ENCODE results near the gene RBMXL3. TPM values are rescaled to one million over a fixed set of nuclear protein-coding genes. Genes with fewer than 3 reads are reported as not detected.

Gene RBMXL3
- total and polyA plus RNA-seq, 4 donors: not detected

DNA sequence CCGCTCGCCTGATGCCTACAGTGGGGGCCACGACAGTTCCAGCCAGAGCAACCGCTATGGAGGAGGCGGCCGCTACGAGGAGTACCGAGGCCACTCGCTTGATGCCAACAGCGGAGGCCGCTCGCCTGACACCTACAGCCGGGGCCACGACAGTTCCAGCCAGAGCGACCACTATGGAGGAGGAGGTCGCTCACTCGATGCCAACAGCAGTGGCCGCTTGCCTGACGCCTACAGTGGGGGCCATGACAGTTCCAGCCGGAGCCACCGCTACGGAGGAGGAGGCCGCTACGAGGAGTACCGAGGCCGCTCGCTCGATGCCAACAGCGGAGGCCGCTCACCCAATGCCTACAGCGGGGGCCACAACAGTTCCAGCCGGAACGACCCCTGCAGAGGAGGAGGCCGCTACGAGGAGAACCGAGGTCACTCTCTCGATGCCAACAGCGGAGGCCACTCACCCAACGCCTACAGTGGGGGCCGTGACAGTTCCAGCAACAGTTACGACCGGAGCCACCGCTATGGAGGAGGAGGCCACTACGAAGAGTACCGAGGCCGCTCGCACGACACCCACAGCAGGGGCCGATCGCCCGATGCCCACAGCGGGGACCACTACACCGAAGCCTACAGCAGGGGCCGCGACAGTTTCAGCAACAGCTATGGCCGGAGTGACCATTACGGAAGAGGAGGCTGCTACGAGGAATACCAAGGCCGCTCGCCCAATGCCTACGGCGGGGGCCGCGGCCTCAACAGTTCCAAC, 2.5 kb downstream of the RBMXL3 start:
- DNase-seq (ENCODE audit: low spot score): no peak
- Histone ChIP-seq H3K27ac (ENCODE audit: low read depth in 1 of 2, low read length in 2 of 2) (no peak overlapping the region), H3K9me3 (ENCODE audit: control insufficient read depth in 4 of 4, low read length in 3 of 4) (peaks cover 0 to 2% (median 0%) of the 10 kb centered on the region in 4 donors), H3K4me3 (ENCODE audit: low read depth in 1 of 3, low read length in 3 of 3) (no peak overlapping the region), H3K9ac (ENCODE audit: low read depth in 1 of 2, low read length in 2 of 2) (no peak overlapping the region), H3K4me1 (ENCODE audit: control insufficient read depth in 4 of 4, insufficient read depth in 4 of 4, low read length in 3 of 4) (no peaks in the 10 kb centered on the region), H3K36me3 (ENCODE audit: control insufficient read depth in 4 of 4, insufficient read depth in 3 of 4, low read depth in 1 of 4, low read length in 3 of 4) (no peaks in the 10 kb centered on the region), H3K27me3 (ENCODE audit: control insufficient read depth in 4 of 4, insufficient read depth in 4 of 4, low read length in 3 of 4) (peaks cover 0 to under 1% (median 0%) of the 10 kb centered on the region in 4 donors)
- 96% methylated on average over 64 of the region's 64 CpGs for WGBS
- TF ChIP-seq FOXA2 (IDR thresholded peaks at IDR 0.05) (no peak), RXRA (IDR thresholded peaks at IDR 0.05) (no peak), GABPA (IDR thresholded peaks at IDR 0.05 in 1 of 2, conservative IDR thresholded peaks at IDR 0.05 in 1 of 2) (no peak), SP1 (IDR thresholded peaks at IDR 0.05) (no peak), HNF4G (IDR thresholded peaks at IDR 0.05) (no peak), EGR1 (IDR thresholded peaks at IDR 0.05; ENCODE audit: low read depth in 2 of 2) (no peak), FOXA1 (IDR thresholded peaks at IDR 0.05) (no peak), NR2F2 (IDR thresholded peaks at IDR 0.05) (no peak), JUND (IDR thresholded peaks at IDR 0.05) (no peak), HNF4A (conservative IDR thresholded peaks at IDR 0.05) (no peak)
- TF ChIP-seq, protein P1, sequence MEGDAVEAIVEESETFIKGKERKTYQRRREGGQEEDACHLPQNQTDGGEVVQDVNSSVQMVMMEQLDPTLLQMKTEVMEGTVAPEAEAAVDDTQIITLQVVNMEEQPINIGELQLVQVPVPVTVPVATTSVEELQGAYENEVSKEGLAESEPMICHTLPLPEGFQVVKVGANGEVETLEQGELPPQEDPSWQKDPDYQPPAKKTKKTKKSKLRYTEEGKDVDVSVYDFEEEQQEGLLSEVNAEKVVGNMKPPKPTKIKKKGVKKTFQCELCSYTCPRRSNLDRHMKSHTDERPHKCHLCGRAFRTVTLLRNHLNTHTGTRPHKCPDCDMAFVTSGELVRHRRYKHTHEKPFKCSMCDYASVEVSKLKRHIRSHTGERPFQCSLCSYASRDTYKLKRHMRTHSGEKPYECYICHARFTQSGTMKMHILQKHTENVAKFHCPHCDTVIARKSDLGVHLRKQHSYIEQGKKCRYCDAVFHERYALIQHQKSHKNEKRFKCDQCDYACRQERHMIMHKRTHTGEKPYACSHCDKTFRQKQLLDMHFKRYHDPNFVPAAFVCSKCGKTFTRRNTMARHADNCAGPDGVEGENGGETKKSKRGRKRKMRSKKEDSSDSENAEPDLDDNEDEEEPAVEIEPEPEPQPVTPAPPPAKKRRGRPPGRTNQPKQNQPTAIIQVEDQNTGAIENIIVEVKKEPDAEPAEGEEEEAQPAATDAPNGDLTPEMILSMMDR (IDR thresholded peaks at IDR 0.05; ENCODE audit: low read depth, low read length, missing input control): no peak
- TF ChIP-seq, protein P2, sequence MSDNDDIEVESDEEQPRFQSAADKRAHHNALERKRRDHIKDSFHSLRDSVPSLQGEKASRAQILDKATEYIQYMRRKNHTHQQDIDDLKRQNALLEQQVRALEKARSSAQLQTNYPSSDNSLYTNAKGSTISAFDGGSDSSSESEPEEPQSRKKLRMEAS (IDR thresholded peaks at IDR 0.05): no peak
- TF ChIP-seq, protein P3, sequence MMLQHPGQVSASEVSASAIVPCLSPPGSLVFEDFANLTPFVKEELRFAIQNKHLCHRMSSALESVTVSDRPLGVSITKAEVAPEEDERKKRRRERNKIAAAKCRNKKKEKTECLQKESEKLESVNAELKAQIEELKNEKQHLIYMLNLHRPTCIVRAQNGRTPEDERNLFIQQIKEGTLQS (IDR thresholded peaks at IDR 0.05): no peak

DNA sequence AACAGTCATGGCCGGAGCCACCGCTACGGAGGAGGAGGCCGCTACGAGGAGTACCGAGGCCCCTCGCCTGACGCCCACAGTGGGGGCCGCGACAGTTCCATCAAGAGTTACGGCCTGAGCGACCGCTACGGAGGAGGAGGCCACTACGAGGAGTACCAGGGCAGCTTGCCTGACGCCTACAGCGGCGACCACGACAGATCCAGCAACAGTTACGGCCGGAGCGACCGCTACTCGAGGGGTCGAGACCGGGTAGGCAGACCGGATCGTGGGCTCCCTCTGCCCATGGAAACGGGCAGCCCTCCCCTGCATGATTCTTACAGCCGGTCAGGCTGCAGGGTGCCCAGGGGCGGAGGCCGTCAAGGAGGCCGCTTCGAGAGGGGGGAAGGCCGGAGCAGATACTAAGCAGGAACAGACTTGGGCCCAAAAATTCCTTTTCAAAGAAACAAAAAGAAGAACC, 3.1 kb downstream of the RBMXL3 start:
- H3K4me1 ChIP-seq (ENCODE audit: control insufficient read depth in 4 of 4, insufficient read depth in 4 of 4, low read length in 3 of 4): no peaks in the 10 kb centered on the region
- no peak overlapping the region for H3K27ac ChIP-seq (ENCODE audit: low read depth in 1 of 2, low read length in 2 of 2)
- peaks cover 0 to 2% (median 0%) of the 10 kb centered on the region in 4 donors for H3K9me3 ChIP-seq (ENCODE audit: control insufficient read depth in 4 of 4, low read length in 3 of 4)
- no peak for TF ChIP-seq FOXA2 (IDR thresholded peaks at IDR 0.05)
- TF ChIP-seq RXRA (IDR thresholded peaks at IDR 0.05): no peak
- no peak for TF ChIP-seq HNF4A (conservative IDR thresholded peaks at IDR 0.05)
- TF ChIP-seq, protein P3 (IDR thresholded peaks at IDR 0.05): no peak
- TF ChIP-seq, protein P1 (IDR thresholded peaks at IDR 0.05; ENCODE audit: low read depth, low read length, missing input control): no peak
- no peak for TF ChIP-seq JUND (IDR thresholded peaks at IDR 0.05)
- TF ChIP-seq HNF4G (IDR thresholded peaks at IDR 0.05): no peak
- TF ChIP-seq, protein P4, sequence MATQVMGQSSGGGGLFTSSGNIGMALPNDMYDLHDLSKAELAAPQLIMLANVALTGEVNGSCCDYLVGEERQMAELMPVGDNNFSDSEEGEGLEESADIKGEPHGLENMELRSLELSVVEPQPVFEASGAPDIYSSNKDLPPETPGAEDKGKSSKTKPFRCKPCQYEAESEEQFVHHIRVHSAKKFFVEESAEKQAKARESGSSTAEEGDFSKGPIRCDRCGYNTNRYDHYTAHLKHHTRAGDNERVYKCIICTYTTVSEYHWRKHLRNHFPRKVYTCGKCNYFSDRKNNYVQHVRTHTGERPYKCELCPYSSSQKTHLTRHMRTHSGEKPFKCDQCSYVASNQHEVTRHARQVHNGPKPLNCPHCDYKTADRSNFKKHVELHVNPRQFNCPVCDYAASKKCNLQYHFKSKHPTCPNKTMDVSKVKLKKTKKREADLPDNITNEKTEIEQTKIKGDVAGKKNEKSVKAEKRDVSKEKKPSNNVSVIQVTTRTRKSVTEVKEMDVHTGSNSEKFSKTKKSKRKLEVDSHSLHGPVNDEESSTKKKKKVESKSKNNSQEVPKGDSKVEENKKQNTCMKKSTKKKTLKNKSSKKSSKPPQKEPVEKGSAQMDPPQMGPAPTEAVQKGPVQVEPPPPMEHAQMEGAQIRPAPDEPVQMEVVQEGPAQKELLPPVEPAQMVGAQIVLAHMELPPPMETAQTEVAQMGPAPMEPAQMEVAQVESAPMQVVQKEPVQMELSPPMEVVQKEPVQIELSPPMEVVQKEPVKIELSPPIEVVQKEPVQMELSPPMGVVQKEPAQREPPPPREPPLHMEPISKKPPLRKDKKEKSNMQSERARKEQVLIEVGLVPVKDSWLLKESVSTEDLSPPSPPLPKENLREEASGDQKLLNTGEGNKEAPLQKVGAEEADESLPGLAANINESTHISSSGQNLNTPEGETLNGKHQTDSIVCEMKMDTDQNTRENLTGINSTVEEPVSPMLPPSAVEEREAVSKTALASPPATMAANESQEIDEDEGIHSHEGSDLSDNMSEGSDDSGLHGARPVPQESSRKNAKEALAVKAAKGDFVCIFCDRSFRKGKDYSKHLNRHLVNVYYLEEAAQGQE (IDR thresholded peaks at IDR 0.05): no peak
- no peak for TF ChIP-seq SP1 (IDR thresholded peaks at IDR 0.05)
- TF ChIP-seq RAD21 (IDR thresholded peaks at IDR 0.05): no peak
- no peak for TF ChIP-seq NR2F2 (IDR thresholded peaks at IDR 0.05)
- TF ChIP-seq, protein P2 (IDR thresholded peaks at IDR 0.05): no peak
- TF ChIP-seq EGR1 (IDR thresholded peaks at IDR 0.05; ENCODE audit: low read depth in 2 of 2): no peak
- TF ChIP-seq YY1 (IDR thresholded peaks at IDR 0.05): no peak
- no peak for TF ChIP-seq FOXA1 (IDR thresholded peaks at IDR 0.05)
- no peak for TF ChIP-seq TAF1 (conservative IDR thresholded peaks at IDR 0.05)
- no peak for TF ChIP-seq GABPA (IDR thresholded peaks at IDR 0.05 in 1 of 2, conservative IDR thresholded peaks at IDR 0.05 in 1 of 2)
- TF ChIP-seq, protein P5, sequence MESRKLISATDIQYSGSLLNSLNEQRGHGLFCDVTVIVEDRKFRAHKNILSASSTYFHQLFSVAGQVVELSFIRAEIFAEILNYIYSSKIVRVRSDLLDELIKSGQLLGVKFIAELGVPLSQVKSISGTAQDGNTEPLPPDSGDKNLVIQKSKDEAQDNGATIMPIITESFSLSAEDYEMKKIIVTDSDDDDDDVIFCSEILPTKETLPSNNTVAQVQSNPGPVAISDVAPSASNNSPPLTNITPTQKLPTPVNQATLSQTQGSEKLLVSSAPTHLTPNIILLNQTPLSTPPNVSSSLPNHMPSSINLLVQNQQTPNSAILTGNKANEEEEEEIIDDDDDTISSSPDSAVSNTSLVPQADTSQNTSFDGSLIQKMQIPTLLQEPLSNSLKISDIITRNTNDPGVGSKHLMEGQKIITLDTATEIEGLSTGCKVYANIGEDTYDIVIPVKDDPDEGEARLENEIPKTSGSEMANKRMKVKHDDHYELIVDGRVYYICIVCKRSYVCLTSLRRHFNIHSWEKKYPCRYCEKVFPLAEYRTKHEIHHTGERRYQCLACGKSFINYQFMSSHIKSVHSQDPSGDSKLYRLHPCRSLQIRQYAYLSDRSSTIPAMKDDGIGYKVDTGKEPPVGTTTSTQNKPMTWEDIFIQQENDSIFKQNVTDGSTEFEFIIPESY (IDR thresholded peaks at IDR 0.05): no peak
- no peak overlapping the region for H3K9ac ChIP-seq (ENCODE audit: low read depth in 1 of 2, low read length in 2 of 2)
- peaks cover 0 to 3% (median 0%) of the 10 kb centered on the region in 4 donors for H3K27me3 ChIP-seq (ENCODE audit: control insufficient read depth in 4 of 4, insufficient read depth in 4 of 4, low read length in 3 of 4)
- DNase-seq (ENCODE audit: low spot score): no peak
- WGBS: 97% methylated on average over 35 of the region's 35 CpGs
- no peaks in the 10 kb centered on the region for H3K36me3 ChIP-seq (ENCODE audit: control insufficient read depth in 4 of 4, insufficient read depth in 3 of 4, low read depth in 1 of 4, low read length in 3 of 4)
- H3K4me3 ChIP-seq (ENCODE audit: low read depth in 1 of 3, low read length in 3 of 3): no peak overlapping the region

Data from liver (tissue), 9 donors.